Measurements from ENCODE around the gene TNNI3. TPM values are rescaled to one million over a fixed set of nuclear protein-coding genes. Genes with fewer than 3 reads are reported as not detected.

TNNI3 gene
- total RNA-seq, 1 donor: not detected

- no peaks in the 10 kb centered on the region for H3K4me1 ChIP-seq (ENCODE audit: insufficient read depth, low read length)
- H3K36me3 ChIP-seq (ENCODE audit: insufficient read depth, low read length): no peaks in the 10 kb centered on the region
- H4K20me1 ChIP-seq (ENCODE audit: insufficient read depth, low read length): no peaks in the 10 kb centered on the region
- H3K27me3 ChIP-seq (ENCODE audit: insufficient read depth, low read length): peaks cover 27% of the 10 kb centered on the region
- H3K9me3 ChIP-seq (ENCODE audit: low read depth, low read length): no peaks in the 10 kb centered on the region
- DNase-seq (ENCODE audit: insufficient read length, low spot score, missing footprints): peak; percentile 59
- H3K4me3 ChIP-seq (ENCODE audit: insufficient read depth, low read length): no peak overlapping the region
- no peak overlapping the region for H3K4me2 ChIP-seq (ENCODE audit: insufficient read depth, low read length)
- no peaks in the 10 kb centered on the region for H3K79me2 ChIP-seq (ENCODE audit: insufficient read depth, low read length)
- H2AFZ ChIP-seq (ENCODE audit: low read length): no peak overlapping the region
- no peak for TF ChIP-seq CTCF (IDR thresholded peaks at IDR 0.05; ENCODE audit: extremely low read depth, low read depth, low read length)
- no peak overlapping the region for H3K27ac ChIP-seq (ENCODE audit: low read depth, low read length)
Observed at GRCh38 chr19:55133639-55134444, 23.7 kb downstream of the TNNI3 start.

- no peak overlapping the region for H2AFZ ChIP-seq (ENCODE audit: low read length)
- peak; percentile 5 for TF ChIP-seq CTCF (IDR thresholded peaks at IDR 0.05; ENCODE audit: extremely low read depth, low read depth, low read length)
- H3K36me3 ChIP-seq (ENCODE audit: insufficient read depth, low read length): no peaks in the 10 kb centered on the region
- H3K4me2 ChIP-seq (ENCODE audit: insufficient read depth, low read length): no peak overlapping the region
- H3K27ac ChIP-seq (ENCODE audit: low read depth, low read length): no peak overlapping the region
- no peaks in the 10 kb centered on the region for H3K9me3 ChIP-seq (ENCODE audit: low read depth, low read length)
- H3K79me2 ChIP-seq (ENCODE audit: insufficient read depth, low read length): no peaks in the 10 kb centered on the region
- H3K4me3 ChIP-seq (ENCODE audit: insufficient read depth, low read length): no peak overlapping the region
- no peaks in the 10 kb centered on the region for H4K20me1 ChIP-seq (ENCODE audit: insufficient read depth, low read length)
- peak; percentile 82 for DNase-seq (ENCODE audit: insufficient read length, low spot score, missing footprints)
- no peaks in the 10 kb centered on the region for H3K4me1 ChIP-seq (ENCODE audit: insufficient read depth, low read length)
- peaks cover 27% of the 10 kb centered on the region for H3K27me3 ChIP-seq (ENCODE audit: insufficient read depth, low read length)
Observed at GRCh38 chr19:55132453-55133129, 24.9 kb downstream of the TNNI3 start.

- no peak overlapping the region for H3K27ac ChIP-seq (ENCODE audit: low read depth, low read length)
- H3K9me3 ChIP-seq (ENCODE audit: low read depth, low read length): no peaks in the 10 kb centered on the region
- H3K4me1 ChIP-seq (ENCODE audit: insufficient read depth, low read length): no peaks in the 10 kb centered on the region
- H3K4me2 ChIP-seq (ENCODE audit: insufficient read depth, low read length): no peak overlapping the region
- H2AFZ ChIP-seq (ENCODE audit: low read length): no peak overlapping the region
- no peaks in the 10 kb centered on the region for H3K36me3 ChIP-seq (ENCODE audit: insufficient read depth, low read length)
- H3K4me3 ChIP-seq (ENCODE audit: insufficient read depth, low read length): no peak overlapping the region
- peak; percentile 30 for DNase-seq (ENCODE audit: insufficient read length, low spot score, missing footprints)
- H3K79me2 ChIP-seq (ENCODE audit: insufficient read depth, low read length): no peaks in the 10 kb centered on the region
- no peaks in the 10 kb centered on the region for H4K20me1 ChIP-seq (ENCODE audit: insufficient read depth, low read length)
- TF ChIP-seq CTCF (IDR thresholded peaks at IDR 0.05; ENCODE audit: extremely low read depth, low read depth, low read length): no peak
- peaks cover 27% of the 10 kb centered on the region for H3K27me3 ChIP-seq (ENCODE audit: insufficient read depth, low read length)
Observed at GRCh38 chr19:55131421-55131820, 26.1 kb downstream of the TNNI3 start.

- peak overlapping the region; percentile 95 for H2AFZ ChIP-seq (ENCODE audit: low read length)
- no peaks in the 10 kb centered on the region for H3K9me3 ChIP-seq (ENCODE audit: low read depth, low read length)
- peaks cover 7% of the 10 kb centered on the region for H3K27me3 ChIP-seq (ENCODE audit: insufficient read depth, low read length)
- peaks cover 31% of the 10 kb centered on the region for H3K79me2 ChIP-seq (ENCODE audit: insufficient read depth, low read length)
- no peak for DNase-seq (ENCODE audit: insufficient read length, low spot score, missing footprints)
- peak overlapping the region; percentile 78 for H3K4me2 ChIP-seq (ENCODE audit: insufficient read depth, low read length)
- H3K4me3 ChIP-seq (ENCODE audit: insufficient read depth, low read length): no peak overlapping the region
- H3K36me3 ChIP-seq (ENCODE audit: insufficient read depth, low read length): no peaks in the 10 kb centered on the region
- no peak overlapping the region for H3K27ac ChIP-seq (ENCODE audit: low read depth, low read length)
- TF ChIP-seq CTCF (IDR thresholded peaks at IDR 0.05; ENCODE audit: extremely low read depth, low read depth, low read length): no peak
- peaks cover 28% of the 10 kb centered on the region for H4K20me1 ChIP-seq (ENCODE audit: insufficient read depth, low read length)
- peaks cover 14% of the 10 kb centered on the region for H3K4me1 ChIP-seq (ENCODE audit: insufficient read depth, low read length)
Observed at GRCh38 chr19:55119053-55119452, 38.5 kb downstream of the TNNI3 start.
